ENCODE results near the gene INHBB. TPM values are rescaled to one million over a fixed set of nuclear protein-coding genes. Genes with fewer than 3 reads are reported as not detected.

Gene INHBB
- total and polyA plus RNA-seq, 4 donors: 0.97 to 7.8 (median 5.8) TPM

DNA sequence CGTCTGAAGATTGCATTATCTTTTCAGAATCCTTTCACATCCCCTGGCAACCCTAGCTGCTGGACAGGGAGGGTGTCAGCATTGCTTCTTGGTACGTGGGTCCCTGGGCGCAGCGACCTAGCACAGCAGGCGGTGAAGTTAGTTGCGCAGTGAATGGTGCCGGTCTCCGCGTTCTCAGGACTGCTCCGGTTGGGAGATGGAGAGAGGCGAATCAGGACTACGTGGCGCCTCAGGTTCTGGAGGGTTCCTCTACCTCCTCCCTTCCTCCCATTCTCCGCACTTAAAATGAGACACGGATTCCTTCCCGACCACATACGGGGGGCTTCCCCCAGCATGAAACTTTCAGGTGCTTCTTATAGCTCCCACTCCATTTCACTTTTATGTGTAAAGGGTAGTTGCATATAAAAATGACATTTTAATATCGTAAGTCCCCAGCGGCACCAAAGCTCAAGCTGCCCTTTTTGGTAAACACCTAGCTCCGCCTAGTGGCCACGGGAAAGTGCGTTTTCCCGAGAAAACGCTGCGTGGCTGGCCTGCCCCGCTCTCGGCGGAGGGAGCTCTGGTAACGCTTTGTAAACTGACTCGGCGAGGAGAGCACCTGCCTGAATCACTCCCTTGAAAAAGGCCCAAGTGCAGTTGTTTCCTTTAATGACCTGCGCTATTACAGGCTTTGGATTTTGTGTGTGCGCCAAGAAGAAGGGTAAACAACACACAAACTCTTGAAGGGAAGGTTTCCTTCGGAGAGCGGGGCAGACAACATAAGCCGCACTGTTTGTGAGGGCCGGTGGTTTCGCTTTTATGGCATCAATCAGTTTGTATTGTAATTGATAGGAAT lies 32.9 kb upstream of the INHBB start:
- Histone ChIP-seq H3K4me3 (peak overlapping the region; percentile 7), H3K9ac (ENCODE audit: insufficient read depth in 1 of 2, low read length in 2 of 2) (peak overlapping the region; percentile 33 to 57), H3K27ac (ENCODE audit: low read depth in 1 of 2, low read length in 1 of 2) (peak overlapping the region in 1 of 2 donors; percentile 1), H3K27me3 (ENCODE audit: control insufficient read depth in 3 of 3, insufficient read depth in 3 of 3, low read length in 2 of 3) (peaks cover 0 to 6% (median 4%) of the 10 kb centered on the region in 3 donors), H3K9me3 (ENCODE audit: control insufficient read depth in 4 of 4, insufficient read depth in 3 of 4, low read length in 3 of 4) (no peaks in the 10 kb centered on the region), H3K36me3 (ENCODE audit: control insufficient read depth in 4 of 4, insufficient read depth in 4 of 4, low read length in 4 of 4) (no peaks in the 10 kb centered on the region), H3K4me1 (ENCODE audit: control insufficient read depth in 5 of 5, insufficient read depth in 5 of 5, low read length in 5 of 5) (peaks cover 0 to 16% (median 4%) of the 10 kb centered on the region in 5 donors)
- TF ChIP-seq, protein P1, sequence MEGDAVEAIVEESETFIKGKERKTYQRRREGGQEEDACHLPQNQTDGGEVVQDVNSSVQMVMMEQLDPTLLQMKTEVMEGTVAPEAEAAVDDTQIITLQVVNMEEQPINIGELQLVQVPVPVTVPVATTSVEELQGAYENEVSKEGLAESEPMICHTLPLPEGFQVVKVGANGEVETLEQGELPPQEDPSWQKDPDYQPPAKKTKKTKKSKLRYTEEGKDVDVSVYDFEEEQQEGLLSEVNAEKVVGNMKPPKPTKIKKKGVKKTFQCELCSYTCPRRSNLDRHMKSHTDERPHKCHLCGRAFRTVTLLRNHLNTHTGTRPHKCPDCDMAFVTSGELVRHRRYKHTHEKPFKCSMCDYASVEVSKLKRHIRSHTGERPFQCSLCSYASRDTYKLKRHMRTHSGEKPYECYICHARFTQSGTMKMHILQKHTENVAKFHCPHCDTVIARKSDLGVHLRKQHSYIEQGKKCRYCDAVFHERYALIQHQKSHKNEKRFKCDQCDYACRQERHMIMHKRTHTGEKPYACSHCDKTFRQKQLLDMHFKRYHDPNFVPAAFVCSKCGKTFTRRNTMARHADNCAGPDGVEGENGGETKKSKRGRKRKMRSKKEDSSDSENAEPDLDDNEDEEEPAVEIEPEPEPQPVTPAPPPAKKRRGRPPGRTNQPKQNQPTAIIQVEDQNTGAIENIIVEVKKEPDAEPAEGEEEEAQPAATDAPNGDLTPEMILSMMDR (IDR thresholded peaks at IDR 0.05; ENCODE audit: control extremely low read depth, extremely low read depth): peak; percentile 94
- ATAC-seq (ENCODE audit: insufficient read depth, low FRiP score): peak; percentile 90
- WGBS, 2 donors: 4 to 7% methylated on average over 38 of the region's 38 CpGs
- DNase-seq: peak; percentile 88 to 93 (median 91)

DNA sequence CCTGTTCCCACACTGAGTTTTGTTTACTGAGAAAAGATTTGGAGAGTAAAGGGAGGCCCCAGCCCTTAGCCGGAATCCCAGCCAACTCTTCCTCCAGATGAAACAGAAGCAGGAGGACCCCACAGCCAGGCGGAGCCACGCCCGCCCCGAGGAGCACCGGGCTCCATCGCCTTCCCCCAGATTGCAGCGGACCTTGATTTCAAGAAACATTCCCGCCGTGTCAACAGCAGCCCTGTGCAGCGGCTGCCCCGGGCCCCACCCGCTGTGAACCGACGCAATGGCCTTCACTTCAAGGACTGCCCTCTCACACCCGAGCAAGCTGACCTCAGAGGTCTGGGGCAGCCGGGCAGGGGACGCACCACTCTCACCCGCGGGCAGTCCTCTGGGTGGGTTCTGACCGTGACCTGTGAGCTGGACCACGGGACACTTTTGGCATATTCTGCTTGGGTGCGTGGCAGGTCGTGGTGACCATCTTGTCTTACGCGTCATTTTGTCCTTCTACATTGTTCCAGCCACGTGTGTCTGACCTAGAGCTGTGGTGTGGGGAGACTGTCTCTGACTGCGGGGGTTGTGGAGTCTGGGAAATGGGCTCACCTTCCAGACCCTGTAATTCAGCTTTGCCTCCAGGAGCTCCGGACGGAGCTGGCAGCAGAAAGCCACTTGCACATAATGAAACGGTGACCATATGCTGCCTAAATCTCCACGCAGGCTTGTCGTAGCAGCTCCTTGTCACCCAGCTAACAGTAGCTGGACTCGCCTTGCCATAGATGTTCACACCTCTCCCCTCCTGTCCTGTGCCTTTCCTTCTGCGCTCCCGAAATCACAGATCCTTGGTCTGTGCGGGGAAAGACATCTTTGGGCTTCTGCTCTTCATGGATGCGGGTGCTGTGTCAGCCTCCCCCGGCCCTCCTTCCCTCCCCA lies 32.0 kb upstream of the INHBB start:
- Histone ChIP-seq H3K4me1 (ENCODE audit: control insufficient read depth in 5 of 5, insufficient read depth in 5 of 5, low read length in 5 of 5) (peaks cover 0 to 21% (median 4%) of the 10 kb centered on the region in 5 donors), H3K4me3 (no peak overlapping the region), H3K9me3 (ENCODE audit: control insufficient read depth in 4 of 4, insufficient read depth in 3 of 4, low read length in 3 of 4) (no peaks in the 10 kb centered on the region), H3K27ac (ENCODE audit: low read depth in 1 of 2, low read length in 1 of 2) (no peak overlapping the region), H3K9ac (ENCODE audit: insufficient read depth in 1 of 2, low read length in 2 of 2) (peak overlapping the region; percentile 33 to 57), H3K36me3 (ENCODE audit: control insufficient read depth in 4 of 4, insufficient read depth in 4 of 4, low read length in 4 of 4) (no peaks in the 10 kb centered on the region), H3K27me3 (ENCODE audit: control insufficient read depth in 3 of 3, insufficient read depth in 3 of 3, low read length in 2 of 3) (peaks cover 0 to 6% (median 4%) of the 10 kb centered on the region in 3 donors)
- DNase-seq: no peak
- 58 to 69% methylated on average over 39 of the region's 39 CpGs for whole genome bisulfite sequencing, 2 donors
- ATAC-seq (ENCODE audit: insufficient read depth, low FRiP score): no peak
- TF ChIP-seq, protein P1 (IDR thresholded peaks at IDR 0.05; ENCODE audit: control extremely low read depth, extremely low read depth): no peak

DNA sequence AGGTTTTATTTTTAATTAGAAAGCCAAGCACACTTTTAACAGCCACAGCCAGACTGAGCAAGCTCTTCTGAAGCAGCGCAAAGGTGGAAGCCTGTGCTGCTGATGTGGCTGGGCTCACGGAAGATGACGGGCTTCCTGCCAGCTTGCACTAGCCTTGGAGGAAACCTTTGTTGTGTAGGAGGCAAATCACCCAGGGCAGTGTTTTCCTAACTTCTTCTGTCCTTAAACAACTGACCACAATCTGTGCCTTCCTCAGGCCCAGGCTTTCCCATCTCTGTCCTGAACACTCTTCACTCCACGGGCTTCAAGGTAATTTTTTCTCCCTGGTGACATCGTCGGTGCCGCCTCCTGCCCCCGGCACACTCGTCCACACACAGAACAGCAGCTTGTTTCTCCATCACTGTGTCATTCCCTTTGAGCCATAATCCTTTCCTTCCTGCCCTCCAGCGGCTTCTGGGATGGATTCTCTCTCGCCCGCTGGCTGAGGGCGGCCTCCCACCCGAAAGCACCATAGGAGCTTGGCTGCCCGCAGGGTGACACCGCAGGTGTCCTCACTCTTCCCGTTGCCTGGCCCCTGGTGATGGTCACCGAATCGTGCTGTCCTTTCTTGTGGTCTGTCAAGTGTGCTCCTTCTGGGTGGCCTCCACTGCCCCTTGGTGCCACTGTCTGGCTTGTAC lies 31.1 kb upstream of the INHBB start:
- TF ChIP-seq, protein P1 (IDR thresholded peaks at IDR 0.05; ENCODE audit: control extremely low read depth, extremely low read depth): no peak
- peaks cover 0 to 29% (median 4%) of the 10 kb centered on the region in 5 donors for H3K4me1 ChIP-seq (ENCODE audit: control insufficient read depth in 5 of 5, insufficient read depth in 5 of 5, low read length in 5 of 5)
- no peak overlapping the region for H3K9ac ChIP-seq (ENCODE audit: insufficient read depth in 1 of 2, low read length in 2 of 2)
- no peak for ATAC-seq (ENCODE audit: insufficient read depth, low FRiP score)
- DNase-seq: peak in 1 of 3 donors; percentile 54
- H3K36me3 ChIP-seq (ENCODE audit: control insufficient read depth in 4 of 4, insufficient read depth in 4 of 4, low read length in 4 of 4): no peaks in the 10 kb centered on the region
- peaks cover 0 to 6% (median 4%) of the 10 kb centered on the region in 3 donors for H3K27me3 ChIP-seq (ENCODE audit: control insufficient read depth in 3 of 3, insufficient read depth in 3 of 3, low read length in 2 of 3)
- H3K4me3 ChIP-seq: no peak overlapping the region
- H3K27ac ChIP-seq (ENCODE audit: low read depth in 1 of 2, low read length in 1 of 2): no peak overlapping the region
- 77 to 82% methylated on average over 19 of the region's 19 CpGs for WGBS, 2 donors
- no peaks in the 10 kb centered on the region for H3K9me3 ChIP-seq (ENCODE audit: control insufficient read depth in 4 of 4, insufficient read depth in 3 of 4, low read length in 3 of 4)
